Uterus (tissue), 2 donors: Measurements from ENCODE around the gene C2orf81.

Source experiments
- CTCF ChIP-seq, 4 experiments: fragments of 200-600 bp in 2 of 4; fragments of 450-650 bp in 2 of 4; sonication (generic) in 2 of 4; IDR thresholded peaks; one replicate each; pipeline ENCODE4 v1.5.1; 2016 to 2019; ENCODE audit warnings: antibody characterized with exemption in 4 of 4, mild to moderate bottlenecking in 2 of 4, moderate library complexity in 1 of 4
- POLR2A ChIP-seq, 2 donors: fragments of 450-650 bp; IDR thresholded peaks; one replicate each; pipeline ENCODE4 v1.6.1; 2016; ENCODE audit warnings: antibody characterized with exemption in 2 of 2, mild to moderate bottlenecking in 1 of 2, moderate library complexity in 1 of 2

GRCh38 chr2:74390606-74391005 is 30.8 kb downstream of the C2orf81 start:
- no peak for TF ChIP-seq POLR2A (IDR thresholded peaks at IDR 0.05)
- TF ChIP-seq CTCF (IDR thresholded peaks at IDR 0.05), result no peak
